Measurements from ENCODE around the gene PNMT.
"Not testable (repeated sequence)": the region's sequence is repeated elsewhere in the genome, so short reads cannot be mapped to it uniquely, and the experiment has no call there.

Gene PNMT

DNA sequence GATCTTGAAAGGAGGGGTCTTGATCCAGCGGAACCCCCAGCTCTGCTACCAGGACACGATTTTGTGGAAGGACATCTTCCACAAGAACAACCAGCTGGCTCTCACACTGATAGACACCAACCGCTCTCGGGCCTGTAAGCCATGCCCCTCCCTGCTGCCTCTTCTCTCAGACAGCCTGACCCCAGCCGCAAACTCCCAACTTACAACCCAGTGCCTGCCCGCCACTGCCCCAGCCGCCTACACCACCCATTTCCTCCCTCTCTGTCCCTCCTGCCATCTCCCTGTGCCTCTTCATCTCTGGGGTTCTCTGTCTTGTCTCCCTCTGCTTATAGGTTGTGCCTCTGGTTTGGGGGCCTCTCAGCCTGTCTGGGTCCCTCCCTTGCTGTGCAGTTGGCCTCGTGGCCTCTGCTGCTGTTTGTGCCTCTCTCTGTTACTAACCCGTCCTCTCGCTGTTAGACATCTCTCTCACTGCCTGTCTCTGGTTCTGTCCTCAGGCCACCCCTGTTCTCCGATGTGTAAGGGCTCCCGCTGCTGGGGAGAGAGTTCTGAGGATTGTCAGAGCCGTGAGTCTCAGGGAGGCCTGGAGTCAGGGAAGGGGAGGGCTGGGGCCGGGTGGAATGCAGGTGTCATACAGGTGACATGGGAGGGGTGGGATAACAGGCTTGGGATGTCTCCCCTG, 41.2 kb downstream of the PNMT start:
- DNase-seq (ENCODE audit: low spot score) = no peak

DNA sequence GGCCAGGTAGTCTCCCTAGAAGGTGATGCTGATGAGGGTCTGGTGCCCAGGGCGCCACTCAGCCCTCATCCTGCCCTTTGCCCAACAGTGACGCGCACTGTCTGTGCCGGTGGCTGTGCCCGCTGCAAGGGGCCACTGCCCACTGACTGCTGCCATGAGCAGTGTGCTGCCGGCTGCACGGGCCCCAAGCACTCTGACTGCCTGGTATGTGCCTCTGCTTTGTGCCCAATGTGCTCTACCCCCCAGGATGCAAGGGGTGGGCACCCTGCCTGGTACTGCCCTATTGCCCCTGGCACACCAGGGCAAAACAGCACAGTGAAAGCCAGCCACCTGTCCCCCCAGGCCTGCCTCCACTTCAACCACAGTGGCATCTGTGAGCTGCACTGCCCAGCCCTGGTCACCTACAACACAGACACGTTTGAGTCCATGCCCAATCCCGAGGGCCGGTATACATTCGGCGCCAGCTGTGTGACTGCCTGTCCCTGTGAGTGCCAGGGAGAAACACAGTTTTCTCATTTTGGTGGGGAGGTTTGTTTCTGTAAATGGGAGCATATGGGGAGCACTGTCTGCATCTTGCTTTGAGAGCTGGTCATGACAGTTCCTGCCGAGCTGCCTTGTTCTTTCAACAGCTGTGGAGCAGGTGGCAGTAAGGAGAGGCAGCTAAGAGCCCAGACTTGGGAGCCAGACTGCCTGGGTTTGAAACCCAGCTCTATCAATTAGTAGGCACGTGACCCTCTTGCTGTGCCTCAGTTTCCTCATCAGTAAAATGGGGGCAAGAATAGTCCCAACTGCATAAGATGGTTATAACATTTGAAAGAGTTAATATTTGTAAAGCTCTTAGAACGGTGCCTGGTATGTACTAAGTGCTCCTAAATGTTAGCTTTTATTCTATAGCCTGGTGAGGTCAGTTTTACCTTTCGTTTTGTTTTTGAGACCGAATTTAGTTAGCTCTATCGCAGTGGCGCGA, 42.0 kb downstream of the PNMT start:
- no peak for DNase-seq (ENCODE audit: low spot score)

DNA sequence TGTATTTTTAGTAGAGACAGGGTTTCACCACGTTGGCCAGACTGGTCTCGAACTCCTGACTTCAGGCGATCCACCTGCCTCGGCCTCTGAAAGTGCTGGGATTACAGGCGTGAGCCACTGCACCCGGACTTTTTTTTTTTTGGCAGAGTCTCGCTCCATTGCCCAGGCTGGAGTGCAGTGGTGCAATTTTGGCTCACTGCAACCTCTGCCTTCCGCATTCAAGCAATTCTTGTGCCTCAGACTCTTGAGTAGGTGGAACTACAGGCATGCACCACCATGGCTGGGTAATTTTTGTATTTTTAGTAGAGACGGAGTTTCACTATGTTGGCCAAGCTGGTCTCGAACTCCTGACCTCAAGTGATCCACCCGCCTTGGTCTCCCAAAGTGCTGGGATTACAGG, 42.8 kb downstream of the PNMT start:
- not testable (repeated sequence) for DNase-seq (ENCODE audit: low spot score)

DNA sequence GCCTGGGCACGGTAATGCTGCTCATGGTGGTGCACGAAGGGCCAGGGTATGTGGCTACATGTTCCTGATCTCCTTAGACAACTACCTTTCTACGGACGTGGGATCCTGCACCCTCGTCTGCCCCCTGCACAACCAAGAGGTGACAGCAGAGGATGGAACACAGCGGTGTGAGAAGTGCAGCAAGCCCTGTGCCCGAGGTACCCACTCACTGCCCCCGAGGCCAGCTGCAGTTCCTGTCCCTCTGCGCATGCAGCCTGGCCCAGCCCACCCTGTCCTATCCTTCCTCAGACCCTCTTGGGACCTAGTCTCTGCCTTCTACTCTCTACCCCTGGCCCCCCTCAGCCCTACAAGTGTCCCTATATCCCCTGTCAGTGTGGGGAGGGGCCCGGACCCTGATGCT, 43.6 kb downstream of the PNMT start:
- DNase-seq (ENCODE audit: low spot score) = no peak

DNA sequence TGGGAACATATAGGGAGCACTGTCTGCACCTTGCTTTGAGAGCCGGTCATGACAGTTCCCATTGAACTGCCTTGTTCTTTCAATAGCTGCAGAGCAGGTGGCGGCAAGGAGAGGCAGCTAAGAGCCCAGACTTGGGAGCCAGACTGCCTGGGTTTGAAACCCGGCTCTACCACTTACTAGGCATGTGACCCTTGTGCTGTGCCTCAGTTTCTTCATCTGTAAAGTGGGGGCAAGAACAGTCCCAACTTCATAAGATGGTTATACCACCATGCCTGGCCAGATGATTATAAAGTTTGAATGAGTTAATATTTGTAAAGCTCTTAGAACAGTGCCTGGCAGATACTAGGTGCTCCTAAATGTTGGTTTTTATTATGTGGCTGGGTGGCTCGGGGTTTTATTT, 46.0 kb downstream of the PNMT start:
- DNase-seq (ENCODE audit: low spot score) = no peak

DNA sequence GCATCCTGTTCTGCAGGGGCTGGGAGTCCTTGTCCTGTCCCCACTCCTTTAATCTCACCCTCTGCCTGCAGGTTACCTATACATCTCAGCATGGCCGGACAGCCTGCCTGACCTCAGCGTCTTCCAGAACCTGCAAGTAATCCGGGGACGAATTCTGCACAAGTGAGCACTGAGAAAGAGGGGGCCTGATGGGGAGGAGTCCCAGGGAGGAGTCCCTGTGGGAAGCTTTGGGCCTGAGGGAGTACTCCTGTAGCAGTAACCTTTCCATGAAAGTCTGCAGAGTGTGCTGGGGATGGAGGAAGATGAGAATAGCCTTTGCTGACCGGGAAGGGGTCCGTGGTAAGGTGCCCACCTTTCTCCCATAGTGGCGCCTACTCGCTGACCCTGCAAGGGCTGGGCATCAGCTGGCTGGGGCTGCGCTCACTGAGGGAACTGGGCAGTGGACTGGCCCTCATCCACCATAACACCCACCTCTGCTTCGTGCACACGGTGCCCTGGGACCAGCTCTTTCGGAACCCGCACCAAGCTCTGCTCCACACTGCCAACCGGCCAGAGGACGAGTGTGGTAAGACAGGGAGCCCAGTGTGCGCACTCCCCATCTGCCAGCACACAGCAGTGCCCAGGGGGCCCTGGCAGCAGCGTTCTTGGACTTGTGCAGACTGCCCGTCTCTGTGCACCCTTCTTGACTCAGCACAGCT, 47.3 kb downstream of the PNMT start:
- no peak for DNase-seq (ENCODE audit: low spot score)

DNA sequence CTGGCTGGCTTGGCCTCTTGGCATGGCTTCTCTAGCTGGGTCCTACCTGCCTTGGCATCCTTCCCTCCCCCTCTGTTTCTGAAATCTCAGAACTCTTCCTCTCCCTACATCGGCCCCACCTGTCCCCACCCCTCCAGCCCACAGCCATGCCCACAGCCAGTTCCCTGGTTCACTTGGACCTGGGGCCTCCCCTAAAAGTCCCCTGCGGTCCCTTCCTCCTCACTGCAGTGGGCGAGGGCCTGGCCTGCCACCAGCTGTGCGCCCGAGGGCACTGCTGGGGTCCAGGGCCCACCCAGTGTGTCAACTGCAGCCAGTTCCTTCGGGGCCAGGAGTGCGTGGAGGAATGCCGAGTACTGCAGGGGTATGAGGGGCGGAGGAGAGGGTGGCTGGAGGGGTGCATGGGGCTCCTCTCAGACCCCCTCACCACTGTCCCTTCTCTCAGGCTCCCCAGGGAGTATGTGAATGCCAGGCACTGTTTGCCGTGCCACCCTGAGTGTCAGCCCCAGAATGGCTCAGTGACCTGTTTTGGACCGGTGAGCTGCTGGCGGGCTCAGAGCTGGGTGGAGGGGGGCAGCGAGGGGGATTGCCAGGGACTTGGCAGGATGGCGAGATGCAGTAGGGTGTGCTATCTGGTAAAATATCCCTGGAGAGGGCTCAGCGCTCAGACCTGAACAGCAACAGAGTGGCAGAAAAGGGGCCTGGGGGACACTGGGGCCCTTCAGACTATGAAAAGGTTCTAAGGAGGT, 48.0 kb downstream of the PNMT start:
- no peak for DNase-seq (ENCODE audit: low spot score)

DNA sequence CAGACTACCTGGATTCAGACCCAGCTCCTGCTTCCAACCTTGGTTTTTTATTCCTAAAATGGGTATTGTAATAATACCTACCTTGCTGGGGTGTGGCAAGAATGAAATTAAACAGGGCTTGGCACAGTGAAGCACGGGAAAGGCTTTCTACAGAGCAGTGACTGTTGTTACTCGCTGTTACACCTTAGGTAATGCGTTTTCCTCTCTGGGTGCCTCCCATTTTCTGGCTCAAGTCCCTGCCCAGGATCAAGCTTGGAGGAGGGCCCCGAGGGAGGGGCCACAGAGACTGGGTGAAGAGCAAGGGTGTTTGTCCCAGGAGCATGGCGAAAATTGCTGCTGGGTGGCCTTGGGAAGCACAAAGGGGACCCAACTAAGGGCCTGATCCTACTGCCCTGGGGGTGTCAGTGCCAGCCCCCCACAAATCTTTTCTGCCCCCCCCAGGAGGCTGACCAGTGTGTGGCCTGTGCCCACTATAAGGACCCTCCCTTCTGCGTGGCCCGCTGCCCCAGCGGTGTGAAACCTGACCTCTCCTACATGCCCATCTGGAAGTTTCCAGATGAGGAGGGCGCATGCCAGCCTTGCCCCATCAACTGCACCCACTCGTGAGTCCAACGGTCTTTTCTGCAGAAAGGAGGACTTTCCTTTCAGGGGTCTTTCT, 48.8 kb downstream of the PNMT start:
- no peak for DNase-seq (ENCODE audit: low spot score)

DNA sequence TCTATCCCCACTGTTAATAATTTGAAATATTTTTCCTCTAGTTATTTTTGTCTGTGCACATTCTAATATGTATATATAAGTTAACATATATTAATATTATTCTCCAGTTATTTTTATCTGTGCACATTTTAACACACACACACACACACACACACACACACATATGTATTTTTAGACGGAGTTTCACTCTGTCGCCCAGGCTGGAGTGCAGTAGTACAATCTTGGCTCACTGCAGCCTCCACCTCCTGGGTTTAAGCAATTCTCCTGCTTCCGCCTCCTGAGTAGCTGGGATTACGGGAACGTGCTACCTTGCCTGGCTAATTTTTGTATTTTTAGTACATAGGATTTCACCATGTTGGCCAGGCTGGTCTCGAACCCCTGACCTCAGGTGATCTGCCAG, 49.4 kb downstream of the PNMT start:
- DNase-seq (ENCODE audit: low spot score) = no peak

DNA sequence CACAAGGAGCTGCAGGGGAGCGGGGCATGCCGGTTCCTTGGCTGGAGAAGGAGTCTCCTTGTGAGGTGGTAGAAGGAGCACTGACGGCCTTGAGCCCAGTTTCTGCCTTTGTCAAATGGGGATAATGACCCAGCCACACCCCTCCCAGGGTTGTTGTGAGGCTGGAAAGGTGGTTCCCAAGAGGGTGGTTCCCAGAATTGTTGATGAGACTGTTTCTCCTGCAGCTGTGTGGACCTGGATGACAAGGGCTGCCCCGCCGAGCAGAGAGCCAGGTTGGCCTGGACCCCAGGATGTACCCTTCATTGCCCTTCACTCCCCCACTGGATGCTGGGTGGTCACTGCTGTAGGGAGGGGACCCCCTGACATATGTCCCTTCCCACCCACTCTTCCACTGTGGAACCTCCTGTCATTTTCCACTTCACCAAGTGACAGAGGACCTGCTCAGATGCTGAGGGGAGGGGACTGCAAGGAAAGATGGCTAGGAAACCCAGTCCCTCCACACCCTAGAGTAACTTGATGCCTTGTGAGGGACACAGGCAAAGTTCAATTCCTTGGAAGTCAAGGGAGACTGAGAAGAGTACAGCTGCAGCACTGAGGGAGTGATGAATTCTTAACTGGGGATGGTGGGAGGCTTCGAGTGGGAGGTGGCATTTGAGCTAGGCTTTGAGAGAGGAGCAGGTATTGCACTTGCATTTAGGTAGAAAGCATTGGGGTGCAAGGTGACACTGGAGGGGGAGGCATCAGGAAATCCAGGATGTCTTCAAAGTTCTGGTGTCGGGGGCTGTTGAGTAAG, 51.5 kb downstream of the PNMT start:
- DNase-seq (ENCODE audit: low spot score) = no peak
